LNCaP clone FGC (cell line): ENCODE results near the gene TAF1B.

Experiments used
- DNase-seq: peaks from one replicate; pipeline ENCODE4 v3.0.0-alpha.2; 2011; ENCODE audit warnings: low read depth
- H3K4me3 ChIP-seq: 2 replicates; pipeline ENCODE4 v1.5.1; 2011; ENCODE audit warnings: mild to moderate bottlenecking, low read depth, low read length, control low read depth
- TF ChIP-seq, protein P1 (sequence below): IDR thresholded peaks from 2 replicates; pipeline ENCODE4 v1.5.1; 2012; ENCODE audit warnings: mild to moderate bottlenecking; ENCODE audit not compliant: control insufficient read depth, insufficient read depth; ENCODE audit errors: extremely low read depth

The TAF1B gene

DNA sequence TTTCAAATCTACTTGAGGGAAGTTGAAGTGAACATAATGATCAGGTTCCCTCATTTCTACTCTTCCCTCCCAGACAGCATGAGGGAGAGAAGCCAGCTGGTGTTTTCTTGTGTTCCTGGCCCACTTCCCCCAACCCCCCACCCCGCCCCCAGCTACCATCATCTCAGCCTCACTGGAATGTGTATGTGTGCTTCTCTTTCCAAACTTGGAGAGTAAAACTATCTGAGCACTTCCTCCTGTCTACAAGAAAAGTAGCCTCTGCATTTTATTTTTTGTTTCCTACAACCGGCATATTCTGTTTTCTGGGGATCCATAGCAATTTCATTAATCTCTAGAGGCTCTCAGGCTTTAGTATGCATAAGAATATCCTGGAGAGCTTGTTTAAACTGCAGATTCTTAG, 54.6 kb downstream of the TAF1B start:
- TF ChIP-seq, protein P1, sequence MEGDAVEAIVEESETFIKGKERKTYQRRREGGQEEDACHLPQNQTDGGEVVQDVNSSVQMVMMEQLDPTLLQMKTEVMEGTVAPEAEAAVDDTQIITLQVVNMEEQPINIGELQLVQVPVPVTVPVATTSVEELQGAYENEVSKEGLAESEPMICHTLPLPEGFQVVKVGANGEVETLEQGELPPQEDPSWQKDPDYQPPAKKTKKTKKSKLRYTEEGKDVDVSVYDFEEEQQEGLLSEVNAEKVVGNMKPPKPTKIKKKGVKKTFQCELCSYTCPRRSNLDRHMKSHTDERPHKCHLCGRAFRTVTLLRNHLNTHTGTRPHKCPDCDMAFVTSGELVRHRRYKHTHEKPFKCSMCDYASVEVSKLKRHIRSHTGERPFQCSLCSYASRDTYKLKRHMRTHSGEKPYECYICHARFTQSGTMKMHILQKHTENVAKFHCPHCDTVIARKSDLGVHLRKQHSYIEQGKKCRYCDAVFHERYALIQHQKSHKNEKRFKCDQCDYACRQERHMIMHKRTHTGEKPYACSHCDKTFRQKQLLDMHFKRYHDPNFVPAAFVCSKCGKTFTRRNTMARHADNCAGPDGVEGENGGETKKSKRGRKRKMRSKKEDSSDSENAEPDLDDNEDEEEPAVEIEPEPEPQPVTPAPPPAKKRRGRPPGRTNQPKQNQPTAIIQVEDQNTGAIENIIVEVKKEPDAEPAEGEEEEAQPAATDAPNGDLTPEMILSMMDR: no peak
- DNase-seq: no peak
- no peak overlapping the region for H3K4me3 ChIP-seq

DNA sequence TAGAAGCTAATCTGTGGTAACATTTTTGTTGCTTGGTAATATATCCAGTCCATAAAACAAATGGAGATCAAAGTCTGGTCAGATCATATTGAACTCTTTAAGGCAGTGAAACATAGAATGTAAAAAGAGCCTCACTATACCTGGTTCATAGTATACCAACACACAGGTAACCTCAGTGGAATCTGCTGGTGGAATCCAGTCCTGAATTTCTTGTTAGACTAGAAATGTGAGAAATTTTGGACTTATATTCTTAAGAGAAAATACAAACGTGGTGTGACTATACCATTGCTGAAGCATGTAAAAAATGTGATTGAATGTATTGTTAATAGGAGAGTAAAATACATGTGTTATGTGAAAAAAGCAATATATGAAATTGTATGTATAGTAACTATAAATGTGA, 62.1 kb downstream of the TAF1B start:
- TF ChIP-seq, protein P1: no peak
- DNase-seq: peak; percentile 50
- H3K4me3 ChIP-seq: no peak overlapping the region

DNA sequence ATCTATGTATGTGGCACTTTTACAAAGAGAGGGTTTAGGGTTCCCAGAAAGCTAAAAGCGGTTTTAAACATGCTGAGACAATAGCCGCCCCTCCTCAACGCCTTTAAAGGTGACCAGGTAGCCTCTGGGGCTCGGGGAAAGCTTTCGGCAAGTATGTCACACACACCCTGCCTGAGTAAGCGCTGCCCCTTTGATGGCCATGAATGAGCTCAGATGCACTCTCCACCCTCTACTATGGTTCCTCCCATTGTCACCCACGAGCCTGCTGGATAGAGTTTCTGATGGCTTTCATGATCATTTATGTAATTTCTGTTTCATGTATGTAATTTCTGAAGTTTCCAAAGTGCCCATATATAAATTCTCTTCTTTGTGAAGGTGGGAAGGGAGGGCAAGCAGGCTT, 64.1 kb downstream of the TAF1B start:
- no peak overlapping the region for H3K4me3 ChIP-seq
- TF ChIP-seq, protein P1: no peak
- DNase-seq: no peak

DNA sequence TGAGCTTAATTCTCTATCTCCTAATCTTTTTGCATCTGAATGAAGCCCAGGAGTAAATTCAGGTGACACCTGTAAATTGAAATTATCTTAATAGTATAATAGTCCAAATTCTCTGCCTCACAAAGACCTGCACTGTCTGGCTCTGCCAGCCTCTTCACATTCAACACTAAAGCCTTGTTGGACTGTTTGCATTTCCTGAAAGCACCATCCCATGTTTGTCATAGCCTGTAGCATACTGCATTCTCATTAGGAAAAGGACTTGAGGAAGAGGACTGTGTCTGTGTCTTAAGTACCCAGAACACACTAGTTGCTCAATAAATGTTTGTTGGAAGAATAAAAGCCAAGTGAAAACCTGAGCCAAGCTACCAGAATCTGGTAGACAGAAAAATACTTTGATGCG, 65.4 kb downstream of the TAF1B start:
- H3K4me3 ChIP-seq: no peak overlapping the region
- TF ChIP-seq, protein P1: no peak
- no peak for DNase-seq

DNA sequence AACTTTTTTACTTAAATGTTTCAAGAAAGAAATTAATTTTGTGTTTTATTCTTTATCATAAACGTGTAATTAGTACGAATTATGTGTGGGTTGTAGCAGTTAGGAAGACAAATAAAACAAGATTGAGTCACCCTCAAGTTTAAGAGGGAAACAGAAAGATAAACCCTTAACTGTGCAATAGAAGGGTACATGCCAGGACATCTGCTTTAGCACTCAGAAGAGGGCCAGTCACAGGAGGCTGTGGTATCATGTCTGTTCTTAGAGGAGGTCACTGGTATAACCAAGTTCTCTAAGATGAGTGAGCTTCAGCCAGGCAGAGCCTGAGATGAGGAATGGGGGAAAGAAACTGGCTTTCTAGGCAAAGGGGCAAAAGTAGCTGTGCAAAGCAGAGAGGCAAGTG, 65.8 kb downstream of the TAF1B start:
- TF ChIP-seq, protein P1: no peak
- DNase-seq: no peak
- H3K4me3 ChIP-seq: no peak overlapping the region

DNA sequence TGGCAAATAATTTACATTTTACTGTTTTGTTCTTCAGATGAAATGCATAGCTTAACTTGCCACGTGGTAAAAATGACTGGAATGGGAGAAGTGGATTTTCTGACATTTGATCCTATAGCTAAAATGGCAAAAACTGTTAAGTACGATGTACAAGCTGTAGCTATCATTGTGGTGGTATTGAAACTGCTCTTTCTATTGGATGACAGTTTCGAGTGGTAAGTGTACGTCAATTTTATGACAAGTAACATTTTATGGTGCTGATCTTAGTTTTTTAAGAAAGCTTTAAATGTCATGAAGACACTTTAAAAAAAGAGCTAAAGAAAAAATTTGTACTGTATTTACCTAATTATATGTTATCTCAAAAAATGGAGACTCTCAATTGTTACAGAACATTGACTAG, 67.4 kb downstream of the TAF1B start:
- DNase-seq: no peak
- TF ChIP-seq, protein P1: no peak
- no peak overlapping the region for H3K4me3 ChIP-seq

DNA sequence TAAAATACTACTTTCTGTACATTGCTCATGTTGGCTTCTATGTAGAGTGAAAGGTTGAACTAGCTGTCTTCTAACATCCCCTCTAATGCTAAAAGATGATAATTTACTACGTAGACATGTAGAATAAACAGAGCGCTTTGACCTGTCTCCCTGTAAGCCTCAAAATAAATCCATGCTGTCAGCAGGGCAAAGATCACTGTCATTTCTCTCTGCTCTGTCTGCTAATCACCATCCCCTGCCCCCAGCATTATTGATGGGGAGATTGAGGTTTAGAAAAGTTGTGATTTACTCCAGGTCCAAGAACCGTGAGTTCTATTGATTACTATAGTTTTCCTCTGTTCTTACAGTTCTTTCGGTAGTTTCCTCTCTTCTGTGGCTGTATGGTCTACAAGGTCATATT, 69.2 kb downstream of the TAF1B start:
- DNase-seq: no peak
- no peak overlapping the region for H3K4me3 ChIP-seq
- TF ChIP-seq, protein P1: no peak
